Measurements from ENCODE around the gene TAS2R8.

- no peak for TF ChIP-seq POLR2A (IDR thresholded peaks at IDR 0.05)
- TF ChIP-seq CTCF (IDR thresholded peaks at IDR 0.05): no peak
Measured at GRCh38 chr12:10851243-10851858, 44.3 kb upstream of the TAS2R8 start.

All from uterus (tissue), 2 donors.